Measurements from ENCODE around the gene WNT9A. TPM values are rescaled to one million over a fixed set of nuclear protein-coding genes. Genes with fewer than 3 reads are reported as not detected.

Gene WNT9A
- total and polyA plus RNA-seq, 3 experiments from 2014 or later: 0.07 to 0.13 TPM; not detected in 1

DNA sequence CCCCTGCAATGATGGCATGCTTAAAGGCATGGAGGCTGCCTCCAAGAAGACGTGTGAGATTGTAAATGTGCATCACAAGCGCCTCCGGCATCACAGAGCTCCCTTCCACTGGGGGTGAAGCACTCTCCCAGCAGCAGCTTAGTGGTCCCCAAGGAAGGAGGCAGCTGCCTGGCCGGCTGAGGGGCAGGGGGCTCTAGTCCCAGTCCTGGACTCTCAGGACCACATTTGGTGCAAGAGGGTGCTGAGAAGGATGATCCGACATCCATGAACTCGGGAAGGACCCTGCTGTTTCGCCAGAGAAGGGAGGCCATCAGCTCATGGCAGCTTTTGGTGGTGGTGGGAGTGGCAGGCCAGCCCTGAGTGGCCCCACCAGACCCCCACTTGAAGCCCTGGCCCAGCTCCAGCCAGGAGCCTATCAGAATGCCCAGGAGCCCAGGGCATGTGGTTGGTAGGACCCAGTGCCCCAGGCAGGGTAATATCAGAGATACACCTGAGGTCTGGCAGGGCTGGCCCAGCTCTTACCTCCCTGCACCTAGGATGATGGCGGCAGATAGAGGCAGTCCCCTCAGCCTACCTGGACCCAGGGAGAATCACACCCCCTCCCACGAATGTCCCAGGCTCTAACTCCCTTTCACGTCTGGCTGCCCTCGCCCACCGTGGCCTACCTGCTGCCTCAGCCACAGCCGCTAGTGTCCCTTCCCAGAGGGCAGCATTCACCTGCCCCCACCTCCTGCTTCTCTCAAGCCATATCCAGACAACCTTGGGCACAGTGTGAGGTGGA, 2.4 kb upstream of the WNT9A start:
- H3K4me3 Mint-ChIP-seq: no peak overlapping the region
- H3K4me1 Mint-ChIP-seq: peaks cover 10 to 19% (median 12%) of the 10 kb centered on the region in 3 donors
- peaks cover 6% of the 10 kb centered on the region for H3K4me1 ChIP-seq (ENCODE audit: insufficient read depth, low read length)
- H3K9me3 ChIP-seq (ENCODE audit: low read length): no peaks in the 10 kb centered on the region
- H3K27me3 Mint-ChIP-seq: peaks cover 7 to 28% of the 10 kb centered on the region in 2 donors
- peak overlapping the region in 1 of 8 donors; percentile 57 for H3K27ac Mint-ChIP-seq
- H3K36me3 Mint-ChIP-seq: no peaks in the 10 kb centered on the region
- H3K9me3 Mint-ChIP-seq: no peaks in the 10 kb centered on the region
- POLR2A ChIA-PET: no interaction called here
- no peak overlapping the region for H3K4me3 ChIP-seq (ENCODE audit: low read length)
- peak in 1 of 5 donors; percentile 12 for DNase-seq
- CTCF ChIA-PET: interaction anchor here (5.5 kb wide), 1 partner anchor 187 kb away, joined by 80 read pairs; no protein-coding TSS in a partner anchor
- peaks cover 11% of the 10 kb centered on the region for H3K27me3 ChIP-seq (ENCODE audit: insufficient read depth, low read length, poor library complexity, severe bottlenecking)
- H3K36me3 ChIP-seq (ENCODE audit: insufficient read depth, low read length): no peaks in the 10 kb centered on the region
- no peak overlapping the region for H3K27ac ChIP-seq (ENCODE audit: low read depth, low read length)

DNA sequence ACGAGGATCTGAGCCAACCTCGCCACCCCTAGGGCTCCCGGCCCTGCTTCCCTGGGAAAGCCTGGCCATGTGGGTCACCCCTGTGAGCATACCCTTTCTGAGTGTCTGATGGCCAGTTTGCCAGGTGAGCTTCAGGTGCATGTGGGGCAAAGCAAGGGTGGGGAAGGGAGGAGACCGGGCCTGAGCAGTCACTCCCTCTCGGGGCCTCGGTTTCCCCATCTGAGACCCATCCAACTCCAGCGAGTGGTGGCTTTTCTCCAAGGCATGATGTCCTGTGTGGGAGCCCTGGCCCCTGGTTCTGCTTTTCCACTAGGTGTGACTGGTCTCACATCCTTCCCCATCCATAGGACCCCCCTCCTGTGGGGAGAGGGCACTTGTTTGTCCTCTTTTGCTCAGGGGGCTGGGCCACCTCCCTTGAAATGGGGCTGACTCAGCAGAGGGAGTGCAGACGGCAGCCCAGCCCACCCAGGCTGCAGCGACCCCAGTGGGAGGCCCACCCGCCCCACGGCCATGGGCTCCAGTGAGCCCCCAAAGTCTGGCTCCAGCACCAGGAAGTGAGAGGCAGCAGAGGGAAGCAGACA, 1.7 kb upstream of the WNT9A start:
- Mint-ChIP-seq H3K27ac (no peak overlapping the region), H3K36me3 (no peaks in the 10 kb centered on the region), H3K9me3 (no peaks in the 10 kb centered on the region), H3K27me3 (peaks cover 6 to 21% of the 10 kb centered on the region in 2 donors), H3K4me1 (peaks cover 10 to 19% (median 12%) of the 10 kb centered on the region in 3 donors), H3K4me3 (no peak overlapping the region)
- peak in 1 of 5 donors; percentile 46 for DNase-seq
- Histone ChIP-seq H3K27me3 (ENCODE audit: insufficient read depth, low read length, poor library complexity, severe bottlenecking) (peaks cover 11% of the 10 kb centered on the region), H3K4me3 (ENCODE audit: low read length) (no peak overlapping the region), H3K4me1 (ENCODE audit: insufficient read depth, low read length) (peaks cover 6% of the 10 kb centered on the region), H3K27ac (ENCODE audit: low read depth, low read length) (no peak overlapping the region), H3K9me3 (ENCODE audit: low read length) (no peaks in the 10 kb centered on the region), H3K36me3 (ENCODE audit: insufficient read depth, low read length) (no peaks in the 10 kb centered on the region)
- CTCF ChIA-PET: interaction anchor here (2.3 to 5.5 kb wide), 2 partner anchors 186 to 187 kb away, joined by 23 to 80 read pairs; no protein-coding TSS in a partner anchor
- POLR2A ChIA-PET: no interaction called here

DNA sequence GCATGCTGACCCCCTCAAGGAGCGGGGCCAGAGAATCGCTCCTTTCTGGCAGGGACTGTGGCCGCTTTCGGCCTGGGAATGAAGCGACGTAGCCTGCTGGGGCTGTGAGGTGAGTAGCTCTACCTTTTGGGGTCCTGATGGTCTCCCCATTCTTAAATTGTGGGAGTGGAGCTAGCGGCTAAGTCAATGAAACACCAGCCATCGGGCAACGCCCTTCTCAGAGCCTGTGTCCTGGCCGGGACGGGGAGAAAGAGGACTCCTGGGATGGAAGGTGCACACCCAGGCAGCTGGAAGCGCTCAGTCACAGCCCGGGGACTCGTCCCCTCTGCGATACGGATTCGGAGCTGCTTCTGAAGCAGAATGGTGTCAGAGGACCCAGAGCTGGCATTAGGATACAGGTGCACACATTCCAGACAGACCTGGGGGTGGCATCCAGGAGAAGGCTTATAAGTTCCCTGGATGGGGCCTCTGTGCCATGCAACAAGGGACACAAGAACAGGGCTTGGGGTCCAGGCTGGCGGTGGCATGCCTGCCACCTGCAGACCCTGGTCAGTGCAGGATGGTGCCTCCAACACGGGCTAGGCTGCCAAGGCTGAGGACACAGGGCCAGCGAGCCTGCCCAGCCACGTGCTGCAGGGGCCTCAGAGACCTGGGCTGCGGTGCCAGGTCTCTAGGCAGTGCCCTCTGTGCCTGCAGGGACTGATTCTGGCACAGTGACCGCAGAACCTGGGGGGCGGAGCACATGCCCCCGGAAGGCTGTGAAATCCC, 945 bp upstream of the WNT9A start:
- CTCF ChIA-PET: interaction anchor here (2.3 to 3.9 kb wide), 2 partner anchors 183 to 186 kb away, joined by 23 to 27 read pairs; no protein-coding TSS in a partner anchor
- POLR2A ChIA-PET: no interaction called here
- Mint-ChIP-seq H3K4me3 (peak overlapping the region; percentile 50 to 82 (median 64)), H3K36me3 (no peaks in the 10 kb centered on the region), H3K9me3 (no peaks in the 10 kb centered on the region), H3K27ac (no peak overlapping the region), H3K27me3 (peaks cover 10 to 20% of the 10 kb centered on the region in 2 donors), H3K4me1 (peaks cover 8 to 16% (median 10%) of the 10 kb centered on the region in 3 donors)
- Histone ChIP-seq H3K27me3 (ENCODE audit: insufficient read depth, low read length, poor library complexity, severe bottlenecking) (peaks cover 11% of the 10 kb centered on the region), H3K27ac (ENCODE audit: low read depth, low read length) (no peak overlapping the region), H3K4me1 (ENCODE audit: insufficient read depth, low read length) (peaks cover 6% of the 10 kb centered on the region), H3K4me3 (ENCODE audit: low read length) (no peak overlapping the region), H3K9me3 (ENCODE audit: low read length) (no peaks in the 10 kb centered on the region), H3K36me3 (ENCODE audit: insufficient read depth, low read length) (no peaks in the 10 kb centered on the region)
- DNase-seq: peak in 1 of 5 donors; percentile 37

DNA sequence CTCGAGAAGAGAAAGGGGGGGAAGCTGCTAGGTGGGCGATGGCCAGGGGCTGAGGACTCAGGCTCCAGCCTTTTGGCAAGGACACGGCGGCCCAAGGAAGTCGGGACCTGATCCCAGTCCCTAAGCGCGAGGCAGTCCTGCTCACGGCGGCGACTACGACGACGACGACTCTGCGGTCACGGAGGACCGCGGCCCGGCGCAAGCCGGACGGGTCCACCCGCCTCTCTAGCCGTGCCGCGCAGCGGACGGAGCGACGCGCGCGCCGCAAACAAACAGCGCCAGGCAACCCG, 401 bp downstream of the WNT9A start:
- ChIA-PET CTCF (interaction anchor here (0.7 to 3.9 kb wide), 4 partner anchors 98 to 184 kb away, joined by 3 to 27 read pairs (median 13); no protein-coding TSS in a partner anchor), POLR2A (interaction anchor here (1.1 kb wide), 1 partner anchor 181 kb away, joined by 4 read pairs; no protein-coding TSS in a partner anchor)
- Mint-ChIP-seq H3K4me3 (peak overlapping the region in 6 of 7 donors; percentile 45 to 79 (median 70)), H3K27ac (no peak overlapping the region), H3K9me3 (no peaks in the 10 kb centered on the region), H3K27me3 (peaks cover 10 to 26% of the 10 kb centered on the region in 2 donors), H3K4me1 (peaks cover 6 to 16% (median 10%) of the 10 kb centered on the region in 3 donors), H3K36me3 (no peaks in the 10 kb centered on the region)
- peaks cover 6% of the 10 kb centered on the region for H3K4me1 ChIP-seq (ENCODE audit: insufficient read depth, low read length)
- no peaks in the 10 kb centered on the region for H3K9me3 ChIP-seq (ENCODE audit: low read length)
- H3K27me3 ChIP-seq (ENCODE audit: insufficient read depth, low read length, poor library complexity, severe bottlenecking): peaks cover 11% of the 10 kb centered on the region
- no peaks in the 10 kb centered on the region for H3K36me3 ChIP-seq (ENCODE audit: insufficient read depth, low read length)
- peak overlapping the region; percentile 47 for H3K4me3 ChIP-seq (ENCODE audit: low read length)
- peak in 1 of 5 donors; percentile 41 for DNase-seq
- no peak overlapping the region for H3K27ac ChIP-seq (ENCODE audit: low read depth, low read length)

DNA sequence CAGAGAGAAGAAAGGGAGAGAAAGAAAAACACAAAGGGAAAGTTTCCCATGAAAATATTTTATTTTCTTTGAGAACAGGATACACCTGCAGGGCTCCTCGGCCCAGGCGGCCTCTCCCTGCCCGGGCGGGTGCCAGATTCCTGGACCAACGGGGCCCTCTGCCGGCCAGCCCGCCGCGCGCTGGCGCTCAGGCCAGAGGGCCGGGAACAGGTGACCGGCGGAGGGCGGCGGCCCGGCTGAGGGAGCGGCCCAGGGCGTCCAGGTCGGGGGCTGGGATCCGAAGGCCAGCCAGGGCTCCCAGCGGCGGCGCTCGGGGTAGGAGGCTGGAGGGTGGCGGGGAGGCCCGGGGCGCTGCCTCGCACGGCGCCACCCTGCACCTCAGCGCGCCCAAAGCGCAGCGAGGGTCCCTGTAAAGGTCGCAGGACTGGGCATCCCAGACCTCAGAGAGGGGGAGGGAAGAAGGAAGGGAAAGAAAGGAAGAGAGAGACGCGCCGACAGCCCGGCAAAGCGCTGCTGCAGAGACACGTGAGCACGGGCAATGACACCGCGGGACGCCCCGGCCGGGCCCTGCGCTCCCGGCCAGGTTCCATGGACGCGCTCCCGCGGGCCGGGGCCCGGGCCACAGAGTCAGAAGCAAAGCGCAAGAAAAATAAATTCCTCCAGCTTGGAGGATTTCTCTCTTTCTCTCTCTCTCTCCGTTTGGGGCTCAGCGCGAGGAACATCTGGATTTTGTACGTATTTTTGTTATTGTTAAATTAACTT, 927 bp downstream of the WNT9A start:
- Mint-ChIP-seq H3K4me3 (peak overlapping the region; percentile 59 to 79 (median 70)), H3K9me3 (no peaks in the 10 kb centered on the region), H3K27me3 (peaks cover 10 to 26% of the 10 kb centered on the region in 2 donors), H3K4me1 (peaks cover 6 to 16% (median 10%) of the 10 kb centered on the region in 3 donors), H3K36me3 (no peaks in the 10 kb centered on the region), H3K27ac (no peak overlapping the region)
- peaks cover 11% of the 10 kb centered on the region for H3K27me3 ChIP-seq (ENCODE audit: insufficient read depth, low read length, poor library complexity, severe bottlenecking)
- ChIA-PET POLR2A (interaction anchor here (0.8 to 1.1 kb wide), 2 partner anchors 180 to 181 kb away, joined by 3 to 4 read pairs; no protein-coding TSS in a partner anchor), CTCF (interaction anchor here (0.7 to 3.9 kb wide), 5 partner anchors 97 to 184 kb away, joined by 3 to 27 read pairs (median 23); no protein-coding TSS in a partner anchor)
- H3K36me3 ChIP-seq (ENCODE audit: insufficient read depth, low read length): no peaks in the 10 kb centered on the region
- peak overlapping the region; percentile 47 for H3K4me3 ChIP-seq (ENCODE audit: low read length)
- peaks cover 6% of the 10 kb centered on the region for H3K4me1 ChIP-seq (ENCODE audit: insufficient read depth, low read length)
- peak; percentile 24 to 67 (median 42) for DNase-seq
- no peak overlapping the region for H3K27ac ChIP-seq (ENCODE audit: low read depth, low read length)
- no peaks in the 10 kb centered on the region for H3K9me3 ChIP-seq (ENCODE audit: low read length)

DNA sequence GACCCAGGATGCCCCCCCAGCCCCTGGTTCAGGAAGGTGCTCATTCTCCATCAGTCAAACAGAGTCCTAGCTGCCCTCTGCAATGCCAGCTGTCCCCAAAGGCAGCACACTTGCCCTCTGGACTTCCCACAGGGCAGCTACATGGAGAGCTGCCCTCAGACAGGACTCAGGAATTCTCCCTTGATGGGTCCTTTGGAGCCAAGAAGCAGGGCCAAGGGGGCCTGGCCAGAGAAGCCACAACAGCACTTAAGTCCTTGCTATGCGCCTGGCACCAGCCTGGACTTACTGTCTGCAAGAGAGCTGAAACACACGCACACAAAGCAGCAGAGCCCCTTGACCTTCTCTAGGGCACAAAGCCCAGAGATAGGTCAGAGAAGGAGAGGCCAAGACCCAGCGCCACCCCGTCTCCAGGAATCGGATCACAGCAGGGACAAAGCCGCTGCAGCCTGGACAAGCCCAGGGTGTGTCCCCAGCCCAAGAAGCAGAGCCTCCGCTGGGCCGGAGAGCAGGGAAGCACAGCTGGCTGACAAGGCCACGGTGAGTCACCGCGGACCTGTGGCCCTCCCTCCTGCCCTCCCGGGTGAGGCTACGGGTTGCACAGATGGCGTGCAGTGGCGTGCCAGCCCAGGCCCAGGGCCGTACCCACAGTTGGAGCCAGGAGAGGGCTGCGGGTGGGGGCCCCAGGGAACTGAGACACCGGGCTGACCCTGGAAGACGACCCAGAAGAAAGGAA, 1.7 kb downstream of the WNT9A start:
- Histone ChIP-seq H3K4me1 (ENCODE audit: insufficient read depth, low read length) (peaks cover 6% of the 10 kb centered on the region), H3K27ac (ENCODE audit: low read depth, low read length) (no peak overlapping the region), H3K36me3 (ENCODE audit: insufficient read depth, low read length) (no peaks in the 10 kb centered on the region), H3K4me3 (ENCODE audit: low read length) (no peak overlapping the region), H3K27me3 (ENCODE audit: insufficient read depth, low read length, poor library complexity, severe bottlenecking) (peaks cover 11% of the 10 kb centered on the region), H3K9me3 (ENCODE audit: low read length) (no peaks in the 10 kb centered on the region)
- peak in 1 of 5 donors; percentile 47 for DNase-seq
- Mint-ChIP-seq H3K4me1 (peaks cover 6 to 16% (median 10%) of the 10 kb centered on the region in 3 donors), H3K27me3 (peaks cover 10 to 26% of the 10 kb centered on the region in 2 donors), H3K9me3 (no peaks in the 10 kb centered on the region), H3K4me3 (peak overlapping the region; percentile 46 to 73 (median 65)), H3K36me3 (no peaks in the 10 kb centered on the region), H3K27ac (no peak overlapping the region)
- ChIA-PET POLR2A (interaction anchor here (0.8 kb wide), 1 partner anchor 180 kb away, joined by 3 read pairs; no protein-coding TSS in a partner anchor), CTCF (interaction anchor here (0.8 to 3.9 kb wide), 5 partner anchors 15 to 187 kb away, joined by 3 to 27 read pairs (median 3); no protein-coding TSS in a partner anchor)
